Measurements from ENCODE around the gene CDH4.

The CDH4 gene

DNA sequence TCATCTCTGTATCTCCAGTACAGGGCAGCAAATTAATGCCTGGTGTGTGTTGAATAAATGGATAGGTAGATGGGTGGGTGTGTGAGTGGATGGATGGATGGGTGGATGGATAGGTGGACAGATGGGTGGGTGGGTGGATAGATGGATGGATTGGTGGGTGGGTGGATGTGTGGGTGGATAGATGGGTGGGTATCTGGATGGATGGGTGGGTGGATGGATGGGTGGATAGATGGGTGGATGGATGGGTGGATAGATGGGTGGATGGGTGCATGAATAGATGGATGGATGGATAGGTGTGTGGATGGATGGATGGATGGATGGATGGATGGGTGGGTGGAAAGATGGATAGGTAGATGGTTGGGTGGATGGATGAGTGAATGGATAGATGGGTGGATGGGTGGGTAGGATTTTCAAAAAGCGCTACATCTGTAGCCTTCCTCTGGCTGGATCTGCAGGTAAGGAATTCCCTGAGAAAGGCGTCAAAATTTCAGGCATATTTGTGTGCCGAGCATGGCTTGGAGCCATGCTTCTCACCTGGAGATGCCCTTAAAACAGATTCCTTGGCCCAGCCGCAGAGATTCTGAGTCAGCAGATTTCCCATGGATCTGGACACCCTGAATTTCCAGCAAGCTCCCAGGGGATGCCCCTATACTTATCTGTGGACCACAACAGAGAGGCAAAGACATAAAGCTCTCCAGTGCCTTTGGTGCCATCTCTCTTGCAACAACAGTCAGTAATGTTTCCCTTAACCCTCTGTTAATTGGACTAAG lies 177.6 kb downstream of the CDH4 start:
- TF ChIP-seq, protein P1, sequence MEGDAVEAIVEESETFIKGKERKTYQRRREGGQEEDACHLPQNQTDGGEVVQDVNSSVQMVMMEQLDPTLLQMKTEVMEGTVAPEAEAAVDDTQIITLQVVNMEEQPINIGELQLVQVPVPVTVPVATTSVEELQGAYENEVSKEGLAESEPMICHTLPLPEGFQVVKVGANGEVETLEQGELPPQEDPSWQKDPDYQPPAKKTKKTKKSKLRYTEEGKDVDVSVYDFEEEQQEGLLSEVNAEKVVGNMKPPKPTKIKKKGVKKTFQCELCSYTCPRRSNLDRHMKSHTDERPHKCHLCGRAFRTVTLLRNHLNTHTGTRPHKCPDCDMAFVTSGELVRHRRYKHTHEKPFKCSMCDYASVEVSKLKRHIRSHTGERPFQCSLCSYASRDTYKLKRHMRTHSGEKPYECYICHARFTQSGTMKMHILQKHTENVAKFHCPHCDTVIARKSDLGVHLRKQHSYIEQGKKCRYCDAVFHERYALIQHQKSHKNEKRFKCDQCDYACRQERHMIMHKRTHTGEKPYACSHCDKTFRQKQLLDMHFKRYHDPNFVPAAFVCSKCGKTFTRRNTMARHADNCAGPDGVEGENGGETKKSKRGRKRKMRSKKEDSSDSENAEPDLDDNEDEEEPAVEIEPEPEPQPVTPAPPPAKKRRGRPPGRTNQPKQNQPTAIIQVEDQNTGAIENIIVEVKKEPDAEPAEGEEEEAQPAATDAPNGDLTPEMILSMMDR (IDR thresholded peaks at IDR 0.05; ENCODE audit: low read depth, low read length) = no peak
- DNase-seq (ENCODE audit: low read depth in 2 of 2) = no peak
- no peak overlapping the region for H3K4me3 ChIP-seq (replicated peaks in 1 of 2; ENCODE audit: low read depth in 2 of 2, low read length in 2 of 2)

DNA sequence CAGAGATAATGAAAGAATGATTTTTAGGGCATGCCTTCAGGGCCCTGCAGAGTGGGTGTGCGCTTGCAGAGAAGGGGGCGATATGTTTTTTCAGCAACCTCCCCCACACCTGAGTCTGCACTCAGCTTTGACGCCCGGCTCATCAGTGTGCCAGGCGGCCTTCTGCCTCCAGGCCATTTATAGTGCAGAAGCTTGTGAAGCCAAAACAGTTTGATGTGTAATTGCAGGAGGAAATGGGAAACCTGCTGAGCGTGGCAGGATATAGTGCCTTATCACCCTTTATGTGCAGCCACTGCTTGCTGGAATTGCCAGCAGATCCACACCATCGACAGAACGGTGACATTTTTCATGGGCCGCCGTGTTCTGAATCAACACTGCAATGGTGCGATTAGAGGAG lies 178.2 kb downstream of the CDH4 start:
- H3K4me3 ChIP-seq (replicated peaks in 1 of 2; ENCODE audit: low read depth in 2 of 2, low read length in 2 of 2) = no peak overlapping the region
- TF ChIP-seq, protein P1 (IDR thresholded peaks at IDR 0.05; ENCODE audit: low read depth, low read length) = no peak
- DNase-seq (ENCODE audit: low read depth in 2 of 2) = no peak

DNA sequence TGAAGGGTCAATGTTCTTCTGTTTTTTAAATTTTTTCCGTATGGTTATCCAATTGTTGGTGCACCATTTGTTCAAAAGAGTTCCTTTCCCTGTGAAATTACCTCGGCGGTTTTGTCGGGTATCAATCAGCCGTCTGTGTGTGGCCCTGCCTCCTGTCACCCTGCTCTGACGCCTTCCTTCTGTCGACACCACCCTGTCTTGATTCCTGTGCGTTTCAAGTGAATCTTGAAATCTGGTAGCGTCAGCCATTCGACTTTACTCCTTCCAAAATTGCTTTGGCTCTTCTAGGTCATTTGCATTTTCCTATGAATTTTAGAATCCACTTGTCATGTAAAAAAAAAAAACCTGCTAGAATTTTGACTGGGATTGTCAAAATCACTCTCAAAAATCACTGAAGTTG lies 181.1 kb downstream of the CDH4 start:
- TF ChIP-seq, protein P1 (IDR thresholded peaks at IDR 0.05; ENCODE audit: low read depth, low read length) = no peak
- no peak for DNase-seq (ENCODE audit: low read depth in 2 of 2)
- H3K4me3 ChIP-seq (replicated peaks in 1 of 2; ENCODE audit: low read depth in 2 of 2, low read length in 2 of 2) = no peak overlapping the region

DNA sequence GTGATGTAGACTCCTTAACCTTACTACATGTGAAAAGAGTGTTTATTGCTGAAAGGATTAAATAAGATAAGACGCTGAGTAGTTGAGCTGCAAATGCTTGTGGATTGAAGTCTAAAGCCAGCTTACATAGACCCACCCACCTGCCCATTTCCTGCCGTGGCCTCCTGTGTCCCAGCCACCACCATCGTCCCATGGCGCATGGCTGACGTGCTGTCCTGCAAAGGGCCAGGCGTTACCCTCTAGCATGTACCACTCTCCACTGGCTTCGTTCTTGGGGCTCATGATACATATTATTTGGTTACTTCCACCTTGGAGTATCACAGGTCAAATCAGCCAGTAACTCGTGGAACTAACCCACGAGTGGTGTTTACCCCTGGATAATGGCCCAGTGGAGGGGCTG lies 181.8 kb downstream of the CDH4 start:
- TF ChIP-seq, protein P1 (IDR thresholded peaks at IDR 0.05; ENCODE audit: low read depth, low read length) = no peak
- DNase-seq (ENCODE audit: low read depth in 2 of 2) = no peak
- H3K4me3 ChIP-seq (replicated peaks in 1 of 2; ENCODE audit: low read depth in 2 of 2, low read length in 2 of 2) = no peak overlapping the region

DNA sequence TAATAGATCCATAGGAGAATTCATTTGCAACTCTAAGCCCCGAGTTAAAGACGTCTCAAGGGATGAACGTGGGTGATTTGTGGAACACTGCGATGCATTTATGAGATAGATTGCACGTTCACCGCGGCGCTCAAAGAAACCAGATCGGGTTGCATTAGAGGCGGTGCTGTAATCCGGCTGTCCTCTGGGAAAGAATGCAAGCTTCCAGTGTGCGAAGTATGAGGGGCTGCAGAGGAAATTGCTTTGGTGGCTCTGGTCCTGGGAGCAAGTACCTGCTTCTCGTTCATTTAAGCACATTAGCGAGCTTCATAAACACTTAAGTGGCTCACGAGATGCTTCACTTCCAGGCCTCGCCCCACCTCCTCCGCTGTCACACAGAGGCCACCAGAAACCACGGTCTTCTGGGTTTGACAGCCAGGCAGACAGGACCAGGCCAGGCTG lies 182.3 kb downstream of the CDH4 start:
- TF ChIP-seq, protein P1 (IDR thresholded peaks at IDR 0.05; ENCODE audit: low read depth, low read length) = no peak
- no peak overlapping the region for H3K4me3 ChIP-seq (replicated peaks in 1 of 2; ENCODE audit: low read depth in 2 of 2, low read length in 2 of 2)
- no peak for DNase-seq (ENCODE audit: low read depth in 2 of 2)

DNA sequence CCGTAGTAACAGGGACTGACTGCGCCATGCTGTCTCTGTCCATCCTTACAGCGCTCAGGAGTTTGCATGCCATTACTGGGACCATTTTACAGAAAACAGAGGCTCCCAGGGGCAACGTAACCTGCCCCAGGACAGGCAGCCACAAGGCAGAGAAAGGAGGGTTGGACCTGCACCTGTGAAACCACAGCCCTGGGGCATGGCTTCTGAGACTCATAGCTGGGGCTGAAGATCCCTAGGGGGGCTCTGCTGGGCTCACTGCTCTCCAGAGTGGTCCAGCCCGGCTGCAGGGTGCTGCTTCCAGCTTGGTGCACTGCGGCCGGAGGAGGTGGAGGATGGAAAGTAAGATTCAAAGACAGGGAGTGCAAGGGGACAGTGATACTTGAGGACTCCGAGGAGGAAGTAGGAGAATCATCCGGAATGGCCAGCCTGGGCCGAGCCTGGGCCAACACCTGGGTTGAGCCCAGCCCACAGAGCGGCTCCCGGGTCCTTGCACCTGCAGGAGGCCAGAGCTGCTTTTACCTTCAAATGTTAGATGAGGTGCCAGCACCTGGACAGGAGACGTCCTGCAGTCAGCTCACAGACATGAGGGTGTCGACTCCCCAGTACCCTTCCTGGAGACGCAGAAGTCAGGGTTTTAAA lies 183.2 kb downstream of the CDH4 start:
- TF ChIP-seq, protein P1 (IDR thresholded peaks at IDR 0.05; ENCODE audit: low read depth, low read length) = no peak
- no peak for DNase-seq (ENCODE audit: low read depth in 2 of 2)
- H3K4me3 ChIP-seq (replicated peaks in 1 of 2; ENCODE audit: low read depth in 2 of 2, low read length in 2 of 2) = no peak overlapping the region
